Caco-2 (cell line): ENCODE data around the gene DRAM1. TPM values are rescaled to one million over a fixed set of nuclear protein-coding genes. Genes with fewer than 3 reads are reported as not detected.
"Not testable (repeated sequence)": the region's sequence is repeated elsewhere in the genome, so short reads cannot be mapped to it uniquely, and the experiment has no call there.

Experiments used
- BruUV-seq: library from RNA; stranded (reverse); fragments of 400-500 nt; replicated peaks from 2 replicates; lab custom pipeline; 2021; lab: Mats Ljungman, UMichigan
- CTCF ChIA-PET: fragments of 300-600 bp; sonication (Branson Sonifier 250); formaldehyde crosslinking; loops from one replicate; lab custom pipeline; 2022; ENCODE audit warnings: antibody characterized with exemption; lab: Charles Lee
- POLR2A ChIA-PET: fragments of 300-600 bp; sonication (Branson Sonifier 250); formaldehyde crosslinking; loops from one replicate; lab custom pipeline; 2022; ENCODE audit warnings: antibody characterized with exemption; lab: Charles Lee
- DNase-seq, 2 experiments: peaks; one replicate each; pipeline versions ENCODE4 v3.0.0 to v3.0.0-alpha.2; 2020 to 2022
- H3K27me3 ChIP-seq: replicated peaks from 2 replicates; pipeline ENCODE4 v1.6.0; 2011; ENCODE audit warnings: low read length; ENCODE audit not compliant: control insufficient read depth, insufficient read depth
- H3K36me3 ChIP-seq: 2 replicates; pipeline ENCODE4 v1.5.1; 2011; ENCODE audit warnings: low read length; ENCODE audit not compliant: control insufficient read depth, insufficient read depth
- H3K4me1 ChIP-seq: fragments of 250-450 bp; sonication (Bioruptor Pico); 2 replicates; pipeline ENCODE4 v1.5.1; 2020; ENCODE audit warnings: mild to moderate bottlenecking
- H3K4me3 ChIP-seq: 2 replicates; pipeline ENCODE4 v1.5.1; 2011; ENCODE audit warnings: low read depth, mild to moderate bottlenecking, control low read depth, low read length
- H3K9me3 ChIP-seq: fragments of 250-450 bp; sonication (Bioruptor Pico); 2 replicates; pipeline ENCODE4 v1.5.1; 2020; ENCODE audit warnings: mild to moderate bottlenecking, moderate library complexity
- H3K27ac Mint-ChIP-seq: one replicate; pipeline ENCODE4 v1.8.0; 2022; ENCODE audit warnings: mixed read lengths; ENCODE audit not compliant: unreplicated experiment
- H3K27me3 Mint-ChIP-seq: one replicate; pipeline ENCODE4 v1.8.0; 2022; ENCODE audit warnings: mixed read lengths; ENCODE audit not compliant: insufficient read depth, unreplicated experiment
- H3K36me3 Mint-ChIP-seq: one replicate; pipeline ENCODE4 v1.8.0; 2022; ENCODE audit warnings: mild to moderate bottlenecking, mixed read lengths; ENCODE audit not compliant: insufficient read depth, unreplicated experiment
- H3K4me1 Mint-ChIP-seq: one replicate; pipeline ENCODE4 v1.8.0; 2022; ENCODE audit warnings: low read depth, mixed read lengths; ENCODE audit not compliant: unreplicated experiment
- H3K4me3 Mint-ChIP-seq: one replicate; pipeline ENCODE4 v1.8.0; 2022; ENCODE audit warnings: mild to moderate bottlenecking, moderate library complexity, mixed read lengths; ENCODE audit not compliant: unreplicated experiment
- H3K9me3 Mint-ChIP-seq: one replicate; pipeline ENCODE4 v1.8.0; 2022; ENCODE audit warnings: mixed read lengths; ENCODE audit not compliant: unreplicated experiment
- intact Hi-C: fragments of 100-400 bp; cut with micrococcal nuclease; formaldehyde crosslinking; loops from one replicate; pipeline ENCODE4 v1.10.0; 2022; ENCODE audit not compliant: unreplicated experiment
- total RNA-seq: library from RNA; stranded (reverse); gene quantifications from 2 replicates; pipeline ENCODE4 v1.2.3, GENCODE V29; 2022
- TF ChIP-seq, protein P1 (sequence below), 2 experiments: fragments of 200-600 bp in 1 of 2; IDR thresholded peaks; 1 replicate in 1 of 2; 2 replicates in 1 of 2; pipeline versions ENCODE4 v1.5.1 to v1.8.0; 2011 to 2022; ENCODE audit warnings: antibody characterized with exemption in 1 of 2, control low read depth in 1 of 2, inconsistent platforms in 1 of 2, low read depth in 1 of 2, low read length in 1 of 2, mild to moderate bottlenecking in 1 of 2, moderate library complexity in 1 of 2; ENCODE audit not compliant: insufficient read depth in 1 of 2, severe bottlenecking in 1 of 2, unreplicated experiment in 1 of 2

DRAM1 gene
- total RNA-seq, 1 experiment from 2014 or later: 46.4 TPM

DNA sequence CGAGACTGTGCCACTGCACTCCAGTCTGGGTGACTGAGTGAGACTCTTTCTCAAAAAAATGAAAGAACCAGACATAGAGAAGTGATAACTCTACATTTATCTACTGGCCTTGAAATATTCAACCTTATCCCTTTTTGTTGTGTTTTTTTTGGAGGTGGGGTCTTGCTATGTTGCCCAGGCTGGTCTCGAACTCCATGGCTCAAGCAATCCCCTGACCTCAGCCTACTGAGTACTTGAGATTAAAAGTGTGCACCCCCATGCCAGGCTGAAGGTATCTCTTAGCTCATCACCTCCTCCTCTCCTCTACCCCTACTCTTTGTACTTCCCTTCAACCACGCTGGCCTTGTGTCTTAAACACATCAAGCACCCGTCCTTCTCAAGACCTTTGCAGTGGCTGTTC is 3.8 kb downstream of the DRAM1 start:
- H3K36me3 ChIP-seq: no peaks in the 10 kb centered on the region; the same call in 1 of the 2 replicates
- POLR2A ChIA-PET: no interaction called here
- Mint-ChIP-seq H3K27ac (no peak overlapping the region), H3K27me3 (no peaks in the 10 kb centered on the region), H3K4me1 (peaks cover 13% of the 10 kb centered on the region), H3K36me3 (peaks cover 44% of the 10 kb centered on the region), H3K9me3 (no peaks in the 10 kb centered on the region), H3K4me3 (no peak overlapping the region)
- DNase-seq: no peak
- no peaks in the 10 kb centered on the region for H3K27me3 ChIP-seq
- no TSS peak for BruUV-seq
- no peak overlapping the region for H3K4me3 ChIP-seq
- TF ChIP-seq, protein P1, sequence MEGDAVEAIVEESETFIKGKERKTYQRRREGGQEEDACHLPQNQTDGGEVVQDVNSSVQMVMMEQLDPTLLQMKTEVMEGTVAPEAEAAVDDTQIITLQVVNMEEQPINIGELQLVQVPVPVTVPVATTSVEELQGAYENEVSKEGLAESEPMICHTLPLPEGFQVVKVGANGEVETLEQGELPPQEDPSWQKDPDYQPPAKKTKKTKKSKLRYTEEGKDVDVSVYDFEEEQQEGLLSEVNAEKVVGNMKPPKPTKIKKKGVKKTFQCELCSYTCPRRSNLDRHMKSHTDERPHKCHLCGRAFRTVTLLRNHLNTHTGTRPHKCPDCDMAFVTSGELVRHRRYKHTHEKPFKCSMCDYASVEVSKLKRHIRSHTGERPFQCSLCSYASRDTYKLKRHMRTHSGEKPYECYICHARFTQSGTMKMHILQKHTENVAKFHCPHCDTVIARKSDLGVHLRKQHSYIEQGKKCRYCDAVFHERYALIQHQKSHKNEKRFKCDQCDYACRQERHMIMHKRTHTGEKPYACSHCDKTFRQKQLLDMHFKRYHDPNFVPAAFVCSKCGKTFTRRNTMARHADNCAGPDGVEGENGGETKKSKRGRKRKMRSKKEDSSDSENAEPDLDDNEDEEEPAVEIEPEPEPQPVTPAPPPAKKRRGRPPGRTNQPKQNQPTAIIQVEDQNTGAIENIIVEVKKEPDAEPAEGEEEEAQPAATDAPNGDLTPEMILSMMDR (IDR thresholded peaks at IDR 0.05; ENCODE audit: insufficient read depth in 1 of 2, low read depth in 1 of 2, low read length in 1 of 2, severe bottlenecking in 1 of 2, unreplicated experiment in 1 of 2): no peak
- CTCF ChIA-PET: interaction anchor here (0.6 kb wide), 1 partner anchor 84 kb away, joined by 3 read pairs; no protein-coding TSS in a partner anchor
- intact Hi-C loops: no loop called here
- H3K9me3 ChIP-seq: no peaks in the 10 kb centered on the region
- H3K4me1 ChIP-seq: no peaks in the 10 kb centered on the region

DNA sequence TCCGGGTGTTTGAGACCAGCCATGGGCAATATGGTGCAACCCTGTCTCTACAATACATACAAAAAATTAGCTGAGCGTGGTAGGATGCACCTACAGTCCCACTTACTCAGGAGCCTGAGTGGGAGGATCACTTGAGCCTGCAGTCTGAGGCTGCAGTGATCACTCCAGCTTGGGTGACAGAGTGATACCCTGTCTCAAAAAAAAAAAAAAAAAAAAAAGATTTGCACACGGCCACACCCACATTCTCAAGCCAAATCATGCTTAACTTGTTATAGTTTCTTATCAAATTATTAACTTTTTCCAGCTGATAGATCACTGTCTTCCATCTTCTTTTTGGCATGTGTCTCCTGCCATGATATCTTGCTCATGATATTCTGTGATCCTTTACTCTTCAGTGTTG is 6.8 kb downstream of the DRAM1 start:
- ChIA-PET CTCF (no interaction called here), POLR2A (no interaction called here)
- intact Hi-C loops: no loop called here
- Mint-ChIP-seq H3K4me3 (no peak overlapping the region), H3K27me3 (no peaks in the 10 kb centered on the region), H3K4me1 (peaks cover 16% of the 10 kb centered on the region), H3K27ac (no peak overlapping the region), H3K9me3 (no peaks in the 10 kb centered on the region), H3K36me3 (peaks cover 29% of the 10 kb centered on the region)
- Histone ChIP-seq H3K4me1 (no peaks in the 10 kb centered on the region), H3K4me3 (no peak overlapping the region), H3K27me3 (no peaks in the 10 kb centered on the region), H3K36me3 (no peaks in the 10 kb centered on the region; the same call in 1 of the 2 replicates), H3K9me3 (no peaks in the 10 kb centered on the region)
- BruUV-seq: no TSS peak
- TF ChIP-seq, protein P1 (IDR thresholded peaks at IDR 0.05; ENCODE audit: insufficient read depth in 1 of 2, low read depth in 1 of 2, low read length in 1 of 2, severe bottlenecking in 1 of 2, unreplicated experiment in 1 of 2): no peak
- no peak for DNase-seq

DNA sequence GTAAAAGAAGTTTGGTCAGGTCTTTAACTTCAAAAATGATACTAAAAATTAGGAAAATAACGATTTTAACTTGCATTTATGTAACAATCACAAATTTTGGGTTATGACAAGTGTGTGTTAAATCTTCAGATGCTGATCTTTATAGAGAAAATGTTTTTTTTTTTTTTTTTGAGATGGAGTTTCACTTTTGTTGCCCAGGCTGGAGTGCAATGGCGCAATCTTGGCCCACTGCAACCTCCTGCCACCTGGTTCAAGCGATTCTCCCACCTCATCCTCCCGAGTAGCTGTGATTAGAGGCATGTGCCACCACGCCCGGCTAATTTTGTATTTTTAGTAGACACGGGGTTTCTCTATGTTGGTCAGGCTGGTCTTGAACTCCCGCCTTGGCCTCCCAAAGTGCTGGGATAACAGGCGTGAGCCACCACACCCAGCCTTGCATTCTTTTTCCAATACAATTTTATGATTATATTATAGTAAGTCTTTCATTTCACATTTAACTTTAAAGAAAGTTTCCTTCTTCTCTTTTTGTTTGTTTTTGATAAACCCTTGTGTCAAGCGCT is 7.5 kb downstream of the DRAM1 start:
- peaks cover 29% of the 10 kb centered on the region for H3K36me3 Mint-ChIP-seq
- CTCF ChIA-PET: interaction anchor here (0.7 kb wide), 1 partner anchor 99 kb away, joined by 4 read pairs; no protein-coding TSS in a partner anchor
- H3K36me3 ChIP-seq, H3K9me3 ChIP-seq, DNase-seq, H3K27me3 Mint-ChIP-seq, H3K9me3 Mint-ChIP-seq, H3K27ac Mint-ChIP-seq, BruUV-seq, H3K4me1 ChIP-seq, H3K27me3 ChIP-seq, POLR2A ChIA-PET, H3K4me3 ChIP-seq, H3K4me3 Mint-ChIP-seq, intact Hi-C loops: not testable (repeated sequence)
- H3K4me1 Mint-ChIP-seq: peaks cover 20% of the 10 kb centered on the region
